ENCODE data around the gene GBA2.

Gene GBA2

DNA sequence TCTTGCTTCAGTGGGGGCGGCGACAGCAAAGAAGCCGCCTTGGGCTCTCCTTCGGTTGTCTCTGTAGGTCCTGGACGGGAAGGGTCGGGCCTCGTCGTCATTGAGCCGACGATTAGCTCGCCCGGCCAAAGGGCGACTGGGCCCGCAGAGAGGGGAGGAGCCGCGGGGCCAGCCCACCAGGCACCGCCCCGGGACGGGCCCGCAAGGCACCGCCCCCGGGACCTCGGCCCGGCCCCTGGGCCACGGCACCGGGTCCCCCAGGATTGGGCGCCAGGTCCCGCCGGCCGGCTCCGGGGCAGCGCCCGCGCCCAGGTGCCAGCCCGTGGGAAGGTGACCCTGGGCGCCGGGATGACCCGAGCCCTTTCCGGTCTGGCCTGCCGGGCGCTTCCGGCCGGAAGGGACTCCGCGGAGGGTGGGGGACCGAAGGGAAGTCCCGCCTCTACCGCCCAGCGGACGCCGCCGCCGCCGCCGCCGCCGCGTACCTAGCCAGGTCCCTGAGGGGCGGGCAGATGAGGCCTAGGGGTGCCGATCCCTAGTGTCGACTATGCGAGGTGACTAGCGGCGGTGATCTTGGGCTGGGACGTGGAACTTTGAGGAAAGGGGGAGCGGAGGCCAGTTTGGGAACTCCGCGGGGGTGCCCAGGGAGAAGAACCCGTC is at the start of gene GBA2, which contains the start of gene RGP1:
GBA2 (minus strand) TSS at position 371 of the 657 bp plus-strand sequence. CDS start 524 bp downstream, outside the sequence.
RGP1 (plus strand) TSS at position 430 of the 657 bp plus-strand sequence. CDS start 469 bp downstream, outside the sequence.
- peak within 1 kb of the TSS; percentile 80 for H3K4me3 ChIP-seq (ENCODE audit: low read length)
- TF ChIP-seq ZNF274 (IDR thresholded peaks at IDR 0.05; ENCODE audit: low read depth, low read length): no peak

DNA sequence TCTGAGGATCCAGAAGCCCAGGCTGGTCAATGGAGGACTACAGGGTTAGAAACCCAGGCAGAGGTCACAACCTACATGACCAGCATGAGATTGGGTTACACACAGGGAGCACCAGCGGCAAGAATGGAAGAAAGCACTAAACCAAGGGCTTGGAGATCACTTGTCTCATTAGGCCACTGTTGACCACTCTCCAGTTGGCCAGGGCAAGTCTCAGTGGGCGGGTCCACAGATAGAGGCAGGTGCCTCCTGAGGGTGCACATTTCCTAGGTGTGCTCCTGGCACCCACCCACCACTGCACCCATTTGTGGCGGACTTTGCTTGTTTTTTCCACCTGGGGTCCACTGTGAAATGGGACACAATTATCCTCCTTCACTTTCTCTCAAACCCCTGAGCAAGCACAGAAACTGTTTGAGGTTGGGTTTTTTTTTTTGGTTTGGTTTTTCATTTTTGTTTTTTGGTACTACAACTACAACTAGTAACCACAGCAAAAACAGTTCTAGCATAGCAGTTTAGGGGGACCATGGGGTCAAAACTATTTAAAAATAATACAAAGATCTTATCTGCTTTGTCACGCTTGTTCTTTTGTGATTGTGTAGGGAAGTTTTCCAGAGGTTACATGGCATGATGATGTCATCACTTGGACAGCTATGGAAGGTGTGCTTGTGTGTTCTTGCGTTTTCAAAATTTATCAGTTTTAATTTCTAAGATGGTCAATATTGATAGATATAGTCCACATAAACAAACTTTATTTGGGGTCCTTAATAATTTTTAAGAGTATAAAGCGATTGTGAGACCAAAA is 48.5 kb upstream of the GBA2 start:
- TF ChIP-seq ZNF274 (IDR thresholded peaks at IDR 0.05; ENCODE audit: low read depth, low read length): no peak
- no peak overlapping the region for H3K4me3 ChIP-seq (ENCODE audit: low read length)

DNA sequence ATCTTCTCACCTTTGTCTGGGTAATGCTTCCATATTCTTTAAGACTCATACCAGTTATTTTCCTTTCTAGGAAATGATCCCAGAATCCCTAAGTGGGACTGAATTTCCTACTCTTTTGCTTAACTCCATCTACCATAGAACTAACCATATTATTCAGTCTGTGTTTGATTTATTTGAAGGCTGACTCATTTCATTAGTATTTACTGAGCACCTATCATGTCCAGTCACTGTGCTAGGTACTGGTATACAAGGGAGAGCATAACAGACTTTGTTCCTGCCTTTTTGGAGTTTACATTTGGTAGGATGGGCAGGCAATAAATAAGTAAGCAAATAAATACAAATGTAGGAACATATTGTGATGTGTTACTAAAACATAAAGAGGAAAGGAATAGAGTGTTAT is 46.7 kb upstream of the GBA2 start:
- TF ChIP-seq ZNF274 (IDR thresholded peaks at IDR 0.05; ENCODE audit: low read depth, low read length): no peak
- no peak overlapping the region for H3K4me3 ChIP-seq (ENCODE audit: low read length)

DNA sequence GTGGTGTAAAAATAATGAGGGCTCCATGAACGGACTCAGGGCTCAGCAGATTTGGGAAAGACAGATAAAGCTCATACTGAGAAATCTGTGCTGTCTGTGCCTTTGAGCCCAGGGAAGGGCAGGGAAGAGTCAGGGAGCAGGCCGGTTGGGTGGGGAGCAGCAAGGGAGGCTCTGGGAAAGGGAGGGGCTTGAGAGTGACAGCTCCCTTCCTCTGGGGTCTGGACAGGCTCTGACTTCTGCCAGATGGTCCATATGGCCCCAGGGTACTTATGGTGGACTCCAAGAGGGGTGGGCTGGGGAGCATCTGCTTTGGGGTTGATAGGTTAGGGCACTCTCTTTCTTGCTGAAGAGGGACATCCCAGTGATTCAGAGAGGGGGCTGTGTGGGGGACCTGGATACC is 44.4 kb upstream of the GBA2 start:
- H3K4me3 ChIP-seq (ENCODE audit: low read length): no peak overlapping the region
- no peak for TF ChIP-seq ZNF274 (IDR thresholded peaks at IDR 0.05; ENCODE audit: low read depth, low read length)

DNA sequence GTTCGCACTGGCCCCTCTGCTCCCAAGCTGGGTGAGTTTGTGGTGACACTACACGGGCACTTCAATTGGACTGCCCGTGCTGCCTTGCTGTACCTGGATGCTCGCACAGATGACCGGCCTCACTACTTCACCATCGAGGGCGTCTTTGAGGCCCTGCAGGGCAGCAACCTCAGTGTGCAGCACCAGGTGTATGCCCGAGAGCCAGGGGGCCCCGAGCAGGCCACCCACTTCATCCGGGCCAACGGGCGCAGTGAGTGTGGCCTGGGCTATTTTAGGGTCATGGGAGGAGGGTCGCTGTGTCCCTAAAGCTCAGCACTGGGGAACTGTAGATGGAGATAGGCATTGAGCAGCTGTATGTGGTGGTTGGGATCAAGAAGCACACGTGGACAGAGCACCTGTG is 43.8 kb upstream of the GBA2 start:
- no peak overlapping the region for H3K4me3 ChIP-seq (ENCODE audit: low read length)
- no peak for TF ChIP-seq ZNF274 (IDR thresholded peaks at IDR 0.05; ENCODE audit: low read depth, low read length)

DNA sequence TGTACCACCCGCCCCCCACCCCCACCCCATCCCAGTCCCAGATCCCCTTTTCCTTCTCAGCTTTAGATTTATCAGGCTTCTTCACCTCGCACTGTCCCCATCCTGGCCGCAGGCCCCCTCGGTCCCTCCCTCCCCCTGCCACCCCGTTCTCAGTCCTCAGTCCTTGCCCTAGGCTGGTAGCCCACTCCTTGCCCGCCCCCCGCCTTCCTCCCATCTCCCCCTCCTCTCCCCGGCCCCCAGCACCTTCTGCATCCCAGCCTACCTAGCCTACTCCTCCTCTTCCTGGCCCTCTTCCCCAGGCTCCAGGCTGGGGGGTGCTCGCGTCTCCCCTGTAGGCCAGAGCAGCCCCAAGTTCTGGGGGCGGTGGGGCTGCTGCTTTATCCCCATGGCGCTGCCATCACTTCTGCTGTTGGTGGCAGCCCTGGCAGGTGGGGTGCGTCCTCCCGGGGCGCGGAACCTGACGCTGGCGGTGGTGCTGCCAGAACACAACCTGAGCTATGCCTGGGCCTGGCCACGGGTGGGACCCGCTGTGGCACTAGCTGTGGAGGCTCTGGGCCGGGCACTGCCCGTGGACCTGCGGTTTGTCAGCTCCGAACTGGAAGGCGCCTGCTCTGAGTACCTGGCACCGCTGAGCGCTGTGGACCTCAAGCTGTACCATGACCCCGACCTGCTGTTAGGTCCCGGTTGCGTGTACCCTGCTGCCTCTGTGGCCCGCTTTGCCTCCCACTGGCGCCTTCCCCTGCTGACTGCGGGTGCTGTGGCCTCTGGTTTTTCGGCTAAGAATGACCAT is 43.2 kb upstream of the GBA2 start:
- H3K4me3 ChIP-seq (ENCODE audit: low read length): no peak overlapping the region
- TF ChIP-seq ZNF274 (IDR thresholded peaks at IDR 0.05; ENCODE audit: low read depth, low read length): no peak

DNA sequence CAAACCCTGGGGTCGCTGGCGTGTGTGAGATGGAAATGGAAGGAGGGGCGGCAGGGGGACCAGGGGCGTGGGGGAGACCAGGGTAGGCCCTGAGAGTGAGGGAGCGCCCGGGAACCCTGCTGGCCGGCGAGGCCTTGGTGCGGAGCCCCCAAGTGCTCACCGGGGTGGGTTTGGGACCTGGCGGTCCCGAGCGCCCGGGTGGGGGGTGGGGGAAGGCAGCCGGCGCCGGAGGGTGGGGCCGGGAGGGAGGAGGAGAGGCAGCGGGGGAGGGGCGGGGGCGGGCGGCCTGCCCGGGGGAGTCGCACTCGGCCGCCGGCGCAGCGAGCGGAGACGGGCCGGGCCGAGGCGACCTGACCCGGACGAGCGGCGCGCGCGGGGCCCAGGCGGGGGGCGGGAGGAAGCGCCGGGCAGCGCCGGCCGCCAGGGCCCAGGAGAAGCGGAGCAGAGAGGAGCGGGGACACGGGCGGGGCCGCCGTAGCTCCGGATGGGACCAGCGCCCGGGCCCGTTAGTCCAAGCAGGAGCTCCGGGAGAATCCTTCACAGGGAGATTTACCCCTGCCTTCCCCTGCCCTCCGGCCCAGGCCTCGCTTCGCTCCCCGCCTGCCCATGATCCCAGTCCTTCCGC is 42.4 kb upstream of the GBA2 start, which contains the start of gene NPR2:
NPR2 (plus strand) TSS at position 295 of the 625 bp plus-strand sequence. CDS start 818 bp downstream, outside the sequence.
- H3K4me3 ChIP-seq (ENCODE audit: low read length): no peak within 1 kb of the TSS
- TF ChIP-seq ZNF274 (IDR thresholded peaks at IDR 0.05; ENCODE audit: low read depth, low read length): no peak

DNA sequence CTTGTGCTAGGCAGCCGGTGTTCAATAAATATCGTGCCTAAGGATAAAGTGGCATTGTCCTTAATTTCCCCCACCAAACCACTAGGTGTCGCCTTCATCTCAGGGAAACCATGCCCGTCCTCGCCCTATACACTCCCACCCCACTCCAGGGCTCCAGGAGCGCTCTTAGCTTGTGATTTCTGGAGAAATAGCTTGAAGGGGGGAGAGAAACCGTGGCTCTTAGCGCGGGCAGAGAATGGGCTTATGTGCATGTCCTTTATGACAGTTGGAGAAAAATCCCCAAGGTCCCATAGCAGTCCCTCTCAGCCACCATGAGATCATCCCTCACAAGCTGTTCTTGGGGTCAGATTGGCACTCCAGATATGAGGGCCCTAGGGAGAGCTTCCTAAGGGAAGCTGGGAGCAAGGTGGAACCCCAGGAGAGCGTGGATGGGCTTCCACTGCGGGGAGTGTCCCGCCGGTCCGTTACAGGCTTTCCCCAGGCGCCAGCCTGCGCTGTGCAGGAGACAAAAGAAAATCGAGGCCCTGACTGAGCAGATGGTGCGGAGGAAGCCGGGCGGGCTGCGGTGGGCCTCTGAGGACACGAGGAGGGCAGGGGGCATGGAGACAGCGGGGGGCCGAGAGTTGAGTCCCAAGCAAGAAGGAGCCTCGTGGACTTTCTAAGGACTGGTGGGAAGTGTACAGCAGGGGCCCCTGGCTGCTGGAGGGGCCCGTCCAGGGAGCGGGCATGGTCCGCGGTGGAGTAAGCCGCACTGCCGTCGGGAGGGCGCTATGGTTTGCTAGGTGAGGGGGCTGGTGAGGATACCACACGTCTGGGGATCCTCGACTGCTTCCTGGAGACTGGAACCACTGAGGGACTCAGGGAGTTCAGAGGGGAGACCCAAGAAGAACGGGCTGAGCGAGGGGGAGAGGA is 41.6 kb upstream of the GBA2 start:
- H3K4me3 ChIP-seq (ENCODE audit: low read length): no peak overlapping the region
- no peak for TF ChIP-seq ZNF274 (IDR thresholded peaks at IDR 0.05; ENCODE audit: low read depth, low read length)

DNA sequence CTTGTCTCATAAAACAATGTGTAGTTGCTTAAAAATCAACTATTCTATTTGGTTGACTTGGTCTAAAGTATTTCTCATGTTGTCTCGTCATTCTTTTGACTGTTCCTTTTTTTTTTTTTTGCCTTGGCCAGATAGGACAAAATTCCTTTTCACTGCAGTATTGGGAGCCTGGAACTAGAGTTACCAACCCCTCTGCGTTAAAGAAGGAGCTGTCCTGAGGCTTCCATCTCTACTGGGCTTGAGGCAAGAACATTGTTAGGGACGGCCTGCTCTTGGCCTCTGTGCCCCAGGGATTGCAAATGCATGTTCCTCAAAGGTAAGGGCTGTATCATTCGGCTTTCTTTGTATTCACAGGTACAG is 41.0 kb upstream of the GBA2 start:
- TF ChIP-seq ZNF274 (IDR thresholded peaks at IDR 0.05; ENCODE audit: low read depth, low read length): no peak
- H3K4me3 ChIP-seq (ENCODE audit: low read length): no peak overlapping the region

DNA sequence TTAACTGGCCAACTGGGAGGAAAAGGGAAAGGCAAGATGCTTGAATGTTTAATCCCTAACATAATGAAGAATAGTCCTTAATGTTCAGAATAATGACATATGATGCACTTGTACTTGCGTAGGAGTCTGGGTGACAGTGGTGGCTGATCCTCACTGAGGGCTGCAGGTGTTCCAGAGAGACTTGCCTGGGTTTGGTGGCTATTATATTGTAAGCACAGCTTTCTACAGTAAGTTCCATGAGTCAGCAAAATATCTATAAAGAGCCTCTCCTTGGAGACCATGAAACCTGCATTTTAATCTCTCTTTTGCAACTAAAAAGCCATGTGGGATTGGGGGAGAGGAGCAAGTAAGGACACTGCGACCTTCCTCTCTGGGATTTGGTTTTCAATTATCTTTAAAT is 40.5 kb upstream of the GBA2 start:
- no peak overlapping the region for H3K4me3 ChIP-seq (ENCODE audit: low read length)
- TF ChIP-seq ZNF274 (IDR thresholded peaks at IDR 0.05; ENCODE audit: low read depth, low read length): no peak

DNA sequence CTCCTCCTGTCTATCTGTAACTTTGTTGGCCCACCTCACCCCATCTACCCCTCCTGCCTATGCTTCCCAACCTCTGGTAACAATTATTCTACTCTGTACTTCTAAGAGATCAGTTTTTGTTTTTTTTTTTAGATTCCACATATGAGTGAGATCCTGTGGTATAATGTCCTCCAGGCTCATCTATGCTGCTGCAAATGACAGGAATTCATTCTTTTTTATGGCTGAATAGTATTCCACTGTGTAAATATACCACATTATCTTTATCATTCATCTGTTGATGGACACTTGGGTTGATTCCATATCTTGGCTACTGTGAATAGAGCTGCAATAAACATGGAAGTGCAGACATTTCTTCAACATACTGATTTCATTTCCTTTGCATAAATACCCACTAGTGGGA is 34.4 kb upstream of the GBA2 start:
- H3K4me3 ChIP-seq (ENCODE audit: low read length): no peak overlapping the region
- no peak for TF ChIP-seq ZNF274 (IDR thresholded peaks at IDR 0.05; ENCODE audit: low read depth, low read length)

DNA sequence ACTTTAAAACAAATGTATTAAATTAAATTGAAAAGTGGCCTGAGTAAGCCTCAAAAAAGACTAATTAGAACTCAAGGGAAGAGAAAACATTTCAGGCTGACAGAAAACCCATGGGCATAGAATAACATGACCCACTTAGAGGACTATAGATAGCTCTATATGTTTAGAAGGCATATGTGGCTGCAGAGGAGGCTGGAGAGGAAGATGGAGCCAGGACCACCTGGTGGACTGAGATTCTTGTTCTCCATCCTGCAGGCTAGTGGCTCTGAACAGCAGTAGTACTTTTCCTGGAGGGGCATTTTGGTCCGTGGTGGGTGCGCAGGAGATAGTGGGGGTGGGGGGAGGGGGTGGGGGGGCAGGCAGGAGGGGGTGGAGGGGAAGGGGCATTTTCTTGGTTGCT is 32.0 kb upstream of the GBA2 start:
- H3K4me3 ChIP-seq (ENCODE audit: low read length): no peak overlapping the region
- no peak for TF ChIP-seq ZNF274 (IDR thresholded peaks at IDR 0.05; ENCODE audit: low read depth, low read length)

DNA sequence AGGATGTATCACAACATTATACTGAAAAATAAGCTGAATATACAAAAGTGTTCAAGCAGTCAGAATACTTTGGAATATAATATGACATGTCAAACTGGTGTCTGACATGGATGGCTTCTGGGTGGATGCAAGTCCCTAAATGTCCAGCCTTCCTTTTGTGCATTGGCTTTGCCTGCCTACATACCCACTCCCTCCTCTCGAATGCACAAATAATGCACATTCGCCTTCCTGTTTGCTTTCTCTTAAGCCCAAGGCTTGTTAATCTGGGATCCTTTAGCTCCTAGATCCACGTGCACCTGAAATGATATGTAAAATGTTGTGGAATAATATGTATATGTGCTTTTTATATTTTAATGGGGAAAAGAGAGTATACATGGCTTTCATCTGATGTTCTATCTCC is 29.5 kb upstream of the GBA2 start:
- H3K4me3 ChIP-seq (ENCODE audit: low read length): no peak overlapping the region
- no peak for TF ChIP-seq ZNF274 (IDR thresholded peaks at IDR 0.05; ENCODE audit: low read depth, low read length)

All from GM08714 (cell line).